ENCODE results near the gene MINDY3. TPM values are rescaled to one million over a fixed set of nuclear protein-coding genes. Genes with fewer than 3 reads are reported as not detected.

MINDY3 gene
- polyA plus RNA-seq, 1 donor = 57.4 TPM

DNA sequence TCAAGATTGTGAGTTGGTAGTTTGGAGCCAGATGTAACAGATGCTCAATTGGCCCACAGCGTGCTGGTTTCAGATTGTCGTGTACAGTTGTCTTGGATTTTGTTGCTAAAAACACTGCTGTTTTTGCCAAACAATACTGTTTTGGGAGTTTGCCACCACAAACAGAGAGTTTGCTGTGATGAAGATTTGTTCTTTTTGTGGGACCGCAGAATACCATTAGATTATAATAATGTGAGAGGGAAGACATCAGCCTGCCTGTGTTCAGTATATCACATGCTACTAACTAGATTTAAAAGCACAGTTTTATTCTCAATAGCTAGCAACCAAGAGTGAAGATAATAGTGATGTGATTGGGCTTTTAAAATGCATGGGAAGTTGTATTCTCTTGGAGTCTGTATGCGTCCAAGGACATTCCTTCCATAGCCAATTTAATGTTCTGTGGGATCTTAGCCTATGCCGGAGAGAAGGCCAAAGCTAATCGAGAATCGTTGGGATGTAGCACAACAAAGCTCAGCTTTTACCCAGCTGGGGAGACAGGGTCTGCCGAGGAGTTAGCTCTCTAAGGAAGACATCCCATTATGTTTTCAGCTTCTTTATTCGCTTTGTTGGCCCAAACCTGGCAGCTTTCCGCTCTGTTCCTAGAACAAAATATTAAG is 121.9 kb downstream of the MINDY3 start:
- DNase-seq = peak; percentile 81

DNA sequence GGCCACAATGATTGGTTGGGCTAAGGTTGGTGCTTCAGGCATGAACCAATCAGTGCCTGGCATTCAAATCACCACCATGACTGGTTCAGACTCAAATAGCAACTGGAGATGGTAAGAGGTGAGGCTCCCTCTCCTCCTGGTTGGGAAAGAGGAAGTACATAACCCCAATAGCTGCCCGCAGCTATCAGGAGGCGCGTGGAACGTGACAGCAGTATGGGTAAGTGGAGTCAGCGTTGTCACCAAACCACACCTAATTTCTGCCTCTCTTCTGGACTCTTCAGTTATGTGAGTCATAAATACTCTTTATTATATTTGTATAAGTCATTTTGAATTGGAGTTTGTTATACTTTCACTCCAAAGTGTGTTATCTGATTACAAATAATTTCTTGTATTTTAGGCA is 122.7 kb downstream of the MINDY3 start:
- no peak for DNase-seq

DNA sequence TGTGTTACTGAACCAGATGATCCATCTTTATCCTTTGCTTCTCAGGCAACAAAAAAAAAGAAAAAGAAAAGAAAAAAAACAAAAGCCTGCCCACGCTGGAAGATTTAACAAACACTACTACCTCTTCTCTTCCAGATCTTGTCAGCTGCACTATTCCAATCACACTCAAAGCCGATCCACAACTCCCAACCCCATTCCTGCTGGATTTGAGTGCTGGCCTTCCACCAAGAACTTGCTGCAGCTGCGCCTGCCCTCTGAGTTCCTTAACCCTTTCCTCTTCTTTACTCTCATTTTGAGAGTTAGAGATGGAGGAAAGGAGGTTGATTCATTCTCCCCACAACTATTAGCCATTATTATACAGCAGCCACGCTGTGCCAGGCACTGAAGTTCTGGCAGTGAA is 124.5 kb downstream of the MINDY3 start:
- DNase-seq = no peak

DNA sequence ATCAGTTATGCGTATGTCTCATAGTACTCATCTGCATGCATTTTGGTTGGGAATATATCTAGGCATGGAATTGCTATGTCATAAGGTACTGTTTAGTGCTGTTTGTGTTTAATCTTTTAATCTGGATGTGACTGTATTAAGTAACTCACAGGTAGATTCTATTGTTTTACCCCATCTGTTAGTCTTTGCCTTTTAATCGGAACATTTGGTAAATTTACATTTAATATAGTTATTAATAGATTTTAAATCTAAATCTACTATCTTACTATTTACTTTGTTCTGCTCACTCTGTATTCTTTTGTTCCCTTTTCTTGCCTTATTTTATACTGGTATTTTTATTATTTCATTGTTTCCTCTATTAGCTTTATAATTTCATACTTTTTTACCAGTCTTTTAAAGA is 130.0 kb downstream of the MINDY3 start:
- no peak for DNase-seq

DNA sequence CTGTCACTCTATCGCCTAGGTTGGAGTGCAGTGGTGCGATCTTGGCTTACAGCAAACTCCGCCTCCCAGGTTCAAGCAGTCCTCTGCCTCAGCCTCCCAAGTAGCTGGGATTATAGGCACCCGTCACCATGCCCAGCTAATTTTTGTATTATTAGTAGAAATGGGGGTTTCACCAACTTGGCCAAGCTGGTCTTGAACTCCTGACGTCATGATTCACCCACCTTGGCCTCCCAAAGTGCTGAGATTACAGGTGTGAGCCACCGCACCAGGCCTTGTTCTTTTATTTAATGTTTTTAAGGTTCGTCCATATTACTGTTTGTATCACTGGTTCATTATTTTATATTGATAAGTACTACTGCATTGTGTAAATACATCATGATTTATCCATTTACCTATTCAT is 130.4 kb downstream of the MINDY3 start:
- no peak for DNase-seq

Other genes starting within 250 kb of the MINDY3 start
- gene ITGA8, start 140.6 kb downstream of the MINDY3 start, polyA plus RNA-seq (ENCODE audit: insufficient read length) = 47.7 TPM